ENCODE data around the gene TRIM75. TPM values are rescaled to one million over a fixed set of nuclear protein-coding genes. Genes with fewer than 3 reads are reported as not detected.

The TRIM75 gene
- total RNA-seq, 4 donors from 2014 or later, result not detected

GRCh38 chr4:165085946-165086345, 32.3 kb downstream of the TRIM75 start:
- TF ChIP-seq CTCF (IDR thresholded peaks at IDR 0.05; ENCODE audit: low read depth), result no peak

- no peak for TF ChIP-seq CTCF (IDR thresholded peaks at IDR 0.05; ENCODE audit: low read depth)
These were observed 34.7 kb downstream of the TRIM75 start for GRCh38 chr4:165088366-165088765.

GRCh38 chr4:165094873-165095272, 41.2 kb downstream of the TRIM75 start:
- no peak for TF ChIP-seq CTCF (IDR thresholded peaks at IDR 0.05; ENCODE audit: low read depth)

- TF ChIP-seq CTCF (IDR thresholded peaks at IDR 0.05; ENCODE audit: low read depth), result no peak
These were observed 41.6 kb downstream of the TRIM75 start for GRCh38 chr4:165095291-165095690.

- no peak for TF ChIP-seq CTCF (IDR thresholded peaks at IDR 0.05; ENCODE audit: low read depth)
These were observed 43.1 kb downstream of the TRIM75 start for GRCh38 chr4:165096776-165097175.

GRCh38 chr4:165101641-165102040, 48.0 kb downstream of the TRIM75 start:
- TF ChIP-seq CTCF (IDR thresholded peaks at IDR 0.05; ENCODE audit: low read depth), result no peak

- no peak for TF ChIP-seq CTCF (IDR thresholded peaks at IDR 0.05; ENCODE audit: low read depth)
These were observed 52.9 kb downstream of the TRIM75 start for GRCh38 chr4:165106518-165106917.

Small RNA genes lying within 50 kb of the gene (small RNA-seq; reads per million reads assigned to genes)
- gene AC106872.12, result not detected

Other genes with a start within 250 kb of the TRIM75 start
- not detected for gene APELA, start 176.7 kb upstream of the TRIM75 start, total RNA-seq
- 1 to 10 TPM in 2 of 4 donors, under 1 TPM in 1, not detected in 1; 0.66 to 1.5 (median 1.0) TPM for gene TRIM61, start 76.2 kb upstream of the TRIM75 start, total RNA-seq
- not detected for gene TRIM60, start 21.9 kb upstream of the TRIM75 start, total RNA-seq
- 10 to 100 TPM; 22.2 to 30.8 (median 25.9) TPM for gene TMEM192, start 59.0 kb downstream of the TRIM75 start, total RNA-seq
- gene KLHL2, start 153.7 kb downstream of the TRIM75 start, total RNA-seq, result 10 to 100 TPM; 16.8 to 26.7 (median 21.2) TPM

All from subcutaneous adipose tissue (tissue), 4 donors.